GM18526 (cell line): Measurements from ENCODE around the gene DPY19L3.

Experiments used
- POLR2A ChIP-seq: IDR thresholded peaks from 3 replicates; pipeline ENCODE4 v1.6.1; 2011; ENCODE audit not compliant: insufficient read length; ENCODE audit errors: extremely low read depth

The DPY19L3 gene

GRCh38 chr19:32459204-32459865 is 53.8 kb downstream of the DPY19L3 start:
- no peak for TF ChIP-seq POLR2A

GRCh38 chr19:32460476-32460875 is 54.9 kb downstream of the DPY19L3 start:
- TF ChIP-seq POLR2A: no peak

- TF ChIP-seq POLR2A: no peak
Measured at GRCh38 chr19:32464279-32464678, 58.7 kb downstream of the DPY19L3 start.

GRCh38 chr19:32465176-32465575 is 59.6 kb downstream of the DPY19L3 start:
- no peak for TF ChIP-seq POLR2A

GRCh38 chr19:32469795-32470194 is 64.2 kb downstream of the DPY19L3 start:
- no peak for TF ChIP-seq POLR2A

GRCh38 chr19:32471095-32471494 is 65.5 kb downstream of the DPY19L3 start:
- TF ChIP-seq POLR2A: no peak

- no peak for TF ChIP-seq POLR2A
Measured at GRCh38 chr19:32471811-32472210, 66.2 kb downstream of the DPY19L3 start.

- no peak for TF ChIP-seq POLR2A
Measured at GRCh38 chr19:32475141-32476031, 69.8 kb downstream of the DPY19L3 start.

GRCh38 chr19:32476032-32476350 is 70.4 kb downstream of the DPY19L3 start:
- TF ChIP-seq POLR2A: no peak

GRCh38 chr19:32480321-32480720 is 74.8 kb downstream of the DPY19L3 start:
- TF ChIP-seq POLR2A: no peak

- no peak for TF ChIP-seq POLR2A
Measured at GRCh38 chr19:32483574-32483973, 78.0 kb downstream of the DPY19L3 start.

- no peak for TF ChIP-seq POLR2A
Measured at GRCh38 chr19:32489971-32490370, 84.4 kb downstream of the DPY19L3 start.

- TF ChIP-seq POLR2A: no peak
Measured at GRCh38 chr19:32497391-32497790, 91.8 kb downstream of the DPY19L3 start.

GRCh38 chr19:32498648-32499200 is 93.2 kb downstream of the DPY19L3 start:
- no peak for TF ChIP-seq POLR2A

- no peak for TF ChIP-seq POLR2A
Measured at GRCh38 chr19:32519023-32519422, 113.5 kb downstream of the DPY19L3 start.

- no peak for TF ChIP-seq POLR2A
Measured at GRCh38 chr19:32522967-32523366, 117.4 kb downstream of the DPY19L3 start.

GRCh38 chr19:32526895-32527294 is 121.3 kb downstream of the DPY19L3 start:
- no peak for TF ChIP-seq POLR2A

GRCh38 chr19:32530773-32531172 is 125.2 kb downstream of the DPY19L3 start:
- TF ChIP-seq POLR2A: no peak
